SH-SY5Y (cell line): Measurements from ENCODE around the gene SCN1A.

Source experiments
- GATA2 ChIP-seq: IDR thresholded peaks from 2 replicates; pipeline ENCODE4 v1.6.1; 2011; ENCODE audit warnings: mild to moderate bottlenecking, low read depth, low read length
- GATA3 ChIP-seq: IDR thresholded peaks from 2 replicates; pipeline ENCODE4 v1.6.1; 2011; ENCODE audit warnings: low read depth, mild to moderate bottlenecking, low read length, moderate library complexity

The SCN1A gene

GRCh38 chr2:166115589-166115988, 12.2 kb downstream of the SCN1A start:
- TF ChIP-seq GATA2 (no peak), GATA3 (no peak)

GRCh38 chr2:166112193-166112605, 15.6 kb downstream of the SCN1A start:
- TF ChIP-seq GATA3 (no peak), GATA2 (no peak)

- no peak for TF ChIP-seq GATA3
- no peak for TF ChIP-seq GATA2
These were observed 21.3 kb downstream of the SCN1A start for GRCh38 chr2:166106431-166107015.

- TF ChIP-seq GATA3 (no peak), GATA2 (no peak)
These were observed 23.0 kb downstream of the SCN1A start for GRCh38 chr2:166104773-166105172.

- TF ChIP-seq GATA3 (no peak), GATA2 (no peak)
These were observed 23.7 kb downstream of the SCN1A start for GRCh38 chr2:166104084-166104483.

GRCh38 chr2:166094325-166094724, 33.5 kb downstream of the SCN1A start:
- TF ChIP-seq GATA3 = no peak
- no peak for TF ChIP-seq GATA2

- TF ChIP-seq GATA3 = no peak
- TF ChIP-seq GATA2 = no peak
These were observed 34.9 kb downstream of the SCN1A start for GRCh38 chr2:166092889-166093288.

- no peak for TF ChIP-seq GATA3
- TF ChIP-seq GATA2 = no peak
These were observed 36.4 kb downstream of the SCN1A start for GRCh38 chr2:166091439-166091838.

- TF ChIP-seq GATA3 = no peak
- TF ChIP-seq GATA2 = no peak
These were observed 36.9 kb downstream of the SCN1A start for GRCh38 chr2:166090908-166091307.

GRCh38 chr2:166090346-166090745, 37.5 kb downstream of the SCN1A start:
- TF ChIP-seq GATA2 = no peak
- no peak for TF ChIP-seq GATA3

- TF ChIP-seq GATA3 (no peak), GATA2 (no peak)
These were observed 39.2 kb downstream of the SCN1A start for GRCh38 chr2:166088634-166089033.

- TF ChIP-seq GATA3 (no peak), GATA2 (no peak)
These were observed 43.5 kb downstream of the SCN1A start for GRCh38 chr2:166084301-166084700.

GRCh38 chr2:166082736-166083135, 45.1 kb downstream of the SCN1A start:
- no peak for TF ChIP-seq GATA3
- TF ChIP-seq GATA2 = no peak

GRCh38 chr2:166081852-166082251, 46.0 kb downstream of the SCN1A start:
- TF ChIP-seq GATA2 (no peak), GATA3 (no peak)

- TF ChIP-seq GATA2 (no peak), GATA3 (no peak)
These were observed 46.6 kb downstream of the SCN1A start for GRCh38 chr2:166081131-166081632.

GRCh38 chr2:166074430-166074829, 53.4 kb downstream of the SCN1A start:
- TF ChIP-seq GATA3 (peak; percentile 67), GATA2 (peak; percentile 51; the same call in 1 of the 2 replicates)
